Gastroesophageal sphincter (tissue), 3 donors: ENCODE data around the gene AREL1.

Experiments
- CTCF ChIP-seq, 4 experiments: fragments of 200-600 bp in 2 of 4; fragments of 450-650 bp in 2 of 4; sonication (generic) in 1 of 4; IDR thresholded peaks; one replicate each; pipeline ENCODE4 v1.5.1; 2017 to 2019; ENCODE audit warnings: antibody characterized with exemption in 4 of 4, mild to moderate bottlenecking in 2 of 4, moderate library complexity in 2 of 4
- EP300 ChIP-seq: sonication (generic); formaldehyde crosslinking; IDR thresholded peaks from one replicate; pipeline ENCODE4 v1.6.1; 2017; ENCODE audit warnings: antibody characterized with exemption, mild to moderate bottlenecking
- POLR2A ChIP-seq, 2 donors: fragments of 450-650 bp; IDR thresholded peaks; one replicate each; pipeline ENCODE4 v1.6.1; 2017; ENCODE audit warnings: antibody characterized with exemption in 2 of 2, mild to moderate bottlenecking in 2 of 2, moderate library complexity in 1 of 2
- POLR2AphosphoS5 ChIP-seq: sonication (generic); formaldehyde crosslinking; IDR thresholded peaks from one replicate; pipeline ENCODE4 v1.6.1; 2017; ENCODE audit warnings: antibody characterized with exemption

- TF ChIP-seq EP300 (no peak), CTCF (IDR thresholded peaks at IDR 0.05) (no peak), POLR2AphosphoS5 (no peak), POLR2A (IDR thresholded peaks at IDR 0.05) (no peak)
Measured at GRCh38 chr14:74723134-74723533, 10.3 kb upstream of the AREL1 start.
